ENCODE measurements around the gene COMMD4. TPM values are rescaled to one million over a fixed set of nuclear protein-coding genes. Genes with fewer than 3 reads are reported as not detected.

COMMD4 gene
- total RNA-seq, 1 donor from 2014 or later, result 41.3 TPM

DNA sequence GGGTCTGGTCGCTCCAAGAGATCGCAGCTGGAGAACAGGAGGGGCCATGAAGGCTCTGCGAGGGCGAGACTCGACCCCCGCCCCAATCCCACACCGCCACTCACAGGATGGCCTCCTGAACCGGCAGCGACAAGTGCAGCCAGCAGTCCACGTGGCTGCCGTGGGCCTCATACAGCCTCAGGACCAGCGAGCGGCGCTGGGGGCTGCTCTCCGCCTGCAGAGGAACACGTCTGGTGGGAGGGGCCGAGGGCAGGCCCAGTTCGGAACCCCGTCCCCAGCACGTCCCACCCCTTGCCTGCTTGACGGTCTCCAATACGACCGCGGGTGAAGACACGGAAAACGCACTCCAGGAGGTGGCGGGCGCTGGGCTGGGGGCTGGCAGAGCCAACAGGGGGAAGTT, 20.1 kb downstream of the COMMD4 start:
- FAIRE-seq (no peak), DNase-seq (ENCODE audit: low read depth) (no peak)
- H3K4me3 ChIP-seq (ENCODE audit: low read depth, low read length), result no peak overlapping the region
- TF ChIP-seq, protein P1, sequence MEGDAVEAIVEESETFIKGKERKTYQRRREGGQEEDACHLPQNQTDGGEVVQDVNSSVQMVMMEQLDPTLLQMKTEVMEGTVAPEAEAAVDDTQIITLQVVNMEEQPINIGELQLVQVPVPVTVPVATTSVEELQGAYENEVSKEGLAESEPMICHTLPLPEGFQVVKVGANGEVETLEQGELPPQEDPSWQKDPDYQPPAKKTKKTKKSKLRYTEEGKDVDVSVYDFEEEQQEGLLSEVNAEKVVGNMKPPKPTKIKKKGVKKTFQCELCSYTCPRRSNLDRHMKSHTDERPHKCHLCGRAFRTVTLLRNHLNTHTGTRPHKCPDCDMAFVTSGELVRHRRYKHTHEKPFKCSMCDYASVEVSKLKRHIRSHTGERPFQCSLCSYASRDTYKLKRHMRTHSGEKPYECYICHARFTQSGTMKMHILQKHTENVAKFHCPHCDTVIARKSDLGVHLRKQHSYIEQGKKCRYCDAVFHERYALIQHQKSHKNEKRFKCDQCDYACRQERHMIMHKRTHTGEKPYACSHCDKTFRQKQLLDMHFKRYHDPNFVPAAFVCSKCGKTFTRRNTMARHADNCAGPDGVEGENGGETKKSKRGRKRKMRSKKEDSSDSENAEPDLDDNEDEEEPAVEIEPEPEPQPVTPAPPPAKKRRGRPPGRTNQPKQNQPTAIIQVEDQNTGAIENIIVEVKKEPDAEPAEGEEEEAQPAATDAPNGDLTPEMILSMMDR (IDR thresholded peaks at IDR 0.05; ENCODE audit: insufficient read depth, low read length, severe bottlenecking), result no peak
- no peaks in the 10 kb centered on the region for H3K27me3 ChIP-seq (ENCODE audit: control insufficient read depth, insufficient read depth, low read length)
- H3K36me3 ChIP-seq (ENCODE audit: control insufficient read depth, insufficient read depth, low read length), result peaks cover 33% of the 10 kb centered on the region

DNA sequence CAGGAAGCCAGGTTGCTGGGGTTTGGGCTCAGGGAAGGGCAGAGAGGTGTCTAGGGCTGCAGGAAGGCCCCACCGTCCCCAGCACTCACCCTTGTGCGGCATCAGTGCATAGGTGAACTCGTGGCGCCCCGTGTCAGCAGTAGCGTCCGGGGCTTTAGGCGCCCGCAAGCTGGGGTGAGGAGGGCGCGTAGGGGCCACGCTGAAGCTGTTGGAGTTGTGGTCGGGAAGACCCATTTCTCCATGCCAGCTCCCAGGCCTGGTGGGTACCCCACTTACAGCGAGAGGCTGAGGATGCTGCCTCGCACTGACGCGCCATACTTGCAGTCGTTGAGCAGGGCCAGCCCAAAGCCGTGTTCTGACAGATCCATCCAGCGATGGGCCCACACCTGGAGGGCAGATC, 20.7 kb downstream of the COMMD4 start:
- TF ChIP-seq, protein P1 (IDR thresholded peaks at IDR 0.05; ENCODE audit: insufficient read depth, low read length, severe bottlenecking), result no peak
- Histone ChIP-seq H3K4me3 (ENCODE audit: low read depth, low read length) (no peak overlapping the region), H3K27me3 (ENCODE audit: control insufficient read depth, insufficient read depth, low read length) (no peaks in the 10 kb centered on the region), H3K36me3 (ENCODE audit: control insufficient read depth, insufficient read depth, low read length) (peaks cover 38% of the 10 kb centered on the region)
- FAIRE-seq, result no peak
- DNase-seq (ENCODE audit: low read depth), result no peak

DNA sequence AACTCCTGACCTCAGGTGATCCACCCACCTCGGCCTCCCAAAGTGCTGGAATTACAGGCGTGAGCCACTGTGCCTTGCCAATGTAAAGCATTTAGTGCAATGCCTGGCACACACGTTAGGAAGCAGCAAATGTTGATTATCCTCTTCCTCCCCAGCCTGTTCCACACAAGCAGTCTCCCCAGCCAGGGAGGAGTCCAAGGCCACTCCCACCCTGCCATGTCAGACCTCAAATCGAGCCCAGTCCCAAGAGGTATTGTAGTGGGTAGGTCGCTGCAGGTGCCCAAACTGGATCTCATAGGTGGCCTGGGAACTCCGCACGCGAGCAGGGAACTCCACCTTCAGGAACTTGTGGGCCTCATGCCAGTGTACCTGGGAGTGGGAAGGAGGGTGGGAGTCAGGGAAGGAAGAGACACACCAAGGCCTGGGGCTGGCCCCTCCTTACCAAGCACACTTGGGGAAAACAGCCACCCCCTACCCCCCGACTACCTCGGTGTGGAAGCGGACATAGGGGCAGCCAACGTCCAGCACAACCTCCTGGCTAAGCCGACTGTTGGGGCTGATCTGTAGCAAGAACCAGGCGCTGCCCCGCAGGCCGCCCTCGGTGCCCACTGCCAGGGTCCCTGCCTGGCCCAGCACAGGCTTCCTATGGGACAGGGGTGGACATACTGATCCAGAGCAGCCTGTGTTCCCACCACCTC, 22.3 kb downstream of the COMMD4 start:
- TF ChIP-seq, protein P1 (IDR thresholded peaks at IDR 0.05; ENCODE audit: insufficient read depth, low read length, severe bottlenecking), result no peak
- no peaks in the 10 kb centered on the region for H3K27me3 ChIP-seq (ENCODE audit: control insufficient read depth, insufficient read depth, low read length)
- FAIRE-seq (no peak), DNase-seq (ENCODE audit: low read depth) (no peak)
- H3K4me3 ChIP-seq (ENCODE audit: low read depth, low read length), result no peak overlapping the region
- H3K36me3 ChIP-seq (ENCODE audit: control insufficient read depth, insufficient read depth, low read length), result peaks cover 45% of the 10 kb centered on the region

DNA sequence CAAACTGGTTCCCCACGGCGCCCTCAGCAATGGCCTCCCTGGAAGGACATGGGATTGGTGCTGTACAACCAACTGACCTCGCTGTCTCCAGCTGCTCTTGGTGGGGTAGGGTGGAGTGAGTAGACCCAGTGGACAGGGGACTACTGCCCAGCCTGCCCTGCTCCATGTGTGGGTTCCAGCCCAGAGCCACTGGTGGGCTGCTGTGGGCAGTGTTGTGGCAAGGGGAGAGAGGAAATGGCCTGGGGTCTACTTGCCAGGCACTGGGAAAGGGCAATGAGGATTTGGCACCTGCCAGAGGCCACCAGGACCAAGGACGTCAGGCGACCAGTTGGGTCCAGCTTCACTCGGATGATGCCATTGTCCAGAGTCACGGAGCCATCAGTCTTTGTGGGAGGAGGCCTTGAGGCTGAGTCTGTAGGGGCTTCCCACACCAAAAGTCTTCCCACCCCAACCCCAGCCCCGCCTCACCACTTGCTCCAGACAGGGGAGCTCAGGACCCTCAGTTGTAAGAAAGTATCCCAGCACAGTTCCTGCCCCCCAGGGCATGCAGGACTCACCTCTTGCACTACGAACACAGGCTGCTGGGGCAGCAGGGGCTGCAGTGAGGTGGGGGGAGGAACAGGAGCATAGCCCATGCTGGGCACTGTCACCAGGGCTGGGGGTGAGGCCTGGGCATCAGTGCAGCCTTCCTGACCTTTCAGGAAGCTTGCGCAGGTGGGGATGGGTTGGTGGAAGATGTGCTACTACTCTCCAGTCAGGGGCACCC, 23.1 kb downstream of the COMMD4 start:
- H3K4me3 ChIP-seq (ENCODE audit: low read depth, low read length), result no peak overlapping the region
- DNase-seq (ENCODE audit: low read depth) (no peak), FAIRE-seq (no peak)
- TF ChIP-seq, protein P1 (IDR thresholded peaks at IDR 0.05; ENCODE audit: insufficient read depth, low read length, severe bottlenecking), result no peak
- no peaks in the 10 kb centered on the region for H3K27me3 ChIP-seq (ENCODE audit: control insufficient read depth, insufficient read depth, low read length)
- H3K36me3 ChIP-seq (ENCODE audit: control insufficient read depth, insufficient read depth, low read length), result peaks cover 46% of the 10 kb centered on the region

DNA sequence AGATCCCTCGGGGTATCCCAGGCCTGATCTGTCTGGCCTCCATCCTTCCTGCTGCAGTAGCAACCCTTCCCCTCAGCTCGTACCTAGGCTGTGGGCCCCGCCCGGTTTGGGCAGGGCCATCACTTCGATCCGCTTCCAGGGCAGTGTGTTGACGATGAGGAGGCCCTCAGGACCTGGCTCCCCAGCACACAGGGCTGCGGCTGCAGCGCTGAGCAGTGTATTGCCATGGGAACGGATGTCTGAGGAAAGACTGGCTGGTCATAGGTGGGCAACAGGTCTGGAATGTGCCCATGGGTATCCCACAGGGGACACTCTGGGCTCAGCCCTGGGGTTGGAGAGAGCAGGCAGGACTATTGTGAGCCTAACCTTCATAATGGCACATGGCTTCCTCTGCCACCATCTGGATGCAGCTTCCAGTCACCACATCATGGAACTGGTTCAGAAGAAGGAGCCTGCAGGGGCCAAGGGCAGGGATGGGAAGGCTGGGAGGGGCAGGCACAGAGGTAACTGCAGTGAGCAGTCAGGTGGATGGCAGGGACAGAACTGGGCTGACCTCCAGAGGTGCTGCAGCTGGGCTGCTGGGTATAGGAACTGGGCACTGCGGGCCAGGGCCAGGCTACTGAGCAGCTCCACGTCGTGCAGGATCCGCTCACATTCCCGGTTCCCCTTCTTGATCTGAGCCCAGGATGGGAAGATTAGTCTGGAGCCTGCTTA, 23.8 kb downstream of the COMMD4 start:
- Histone ChIP-seq H3K36me3 (ENCODE audit: control insufficient read depth, insufficient read depth, low read length) (peaks cover 51% of the 10 kb centered on the region), H3K27me3 (ENCODE audit: control insufficient read depth, insufficient read depth, low read length) (no peaks in the 10 kb centered on the region), H3K4me3 (ENCODE audit: low read depth, low read length) (no peak overlapping the region)
- TF ChIP-seq, protein P1 (IDR thresholded peaks at IDR 0.05; ENCODE audit: insufficient read depth, low read length, severe bottlenecking), result no peak
- DNase-seq (ENCODE audit: low read depth) (no peak), FAIRE-seq (no peak)

All from bronchial epithelial cell (primary cell).